Omental fat pad (tissue), 4 donors: ENCODE data around the gene RNGTT. TPM values are rescaled to one million over a fixed set of nuclear protein-coding genes. Genes with fewer than 3 reads are reported as not detected.

Experiments used
- ATAC-seq: fragments of 150-250 bp; one replicate; pipeline ENCODE4 v1.9.1; 2016; ENCODE audit warnings: mild to moderate bottlenecking, moderate library complexity; ENCODE audit not compliant: low FRiP score
- DNase-seq: peaks from one replicate; pipeline ENCODE4 v3.0.0-alpha.2; 2019; ENCODE audit warnings: low spot score
- CTCF ChIP-seq, 3 donors: fragments of 450-650 bp; IDR thresholded peaks; one replicate each; pipeline ENCODE4 v1.5.1; 2016 to 2017; ENCODE audit warnings: antibody characterized with exemption in 3 of 3, mild to moderate bottlenecking in 3 of 3, moderate library complexity in 2 of 3
- total RNA-seq, 4 donors: library from RNA; depleted of rRNA; stranded (reverse); fragments of >200 nt; gene quantifications; one replicate each; pipeline ENCODE4 v1.1.0, GENCODE V29; 2016

RNGTT gene
- total RNA-seq, 4 donors from 2014 or later, result 12.6 to 21.7 (median 17.7) TPM

GRCh38 chr6:88633782-88634181 lies 329.6 kb downstream of the RNGTT start:
- TF ChIP-seq CTCF (IDR thresholded peaks at IDR 0.05), result no peak
- no peak for DNase-seq
- no peak for ATAC-seq

GRCh38 chr6:88631830-88632229 lies 331.6 kb downstream of the RNGTT start:
- DNase-seq (no peak), ATAC-seq (no peak)
- TF ChIP-seq CTCF (IDR thresholded peaks at IDR 0.05), result no peak

GRCh38 chr6:88629838-88630494 lies 333.5 kb downstream of the RNGTT start:
- DNase-seq (no peak), ATAC-seq (no peak)
- no peak for TF ChIP-seq CTCF (IDR thresholded peaks at IDR 0.05)

- no peak for TF ChIP-seq CTCF (IDR thresholded peaks at IDR 0.05)
- ATAC-seq, result no peak
Observed at GRCh38 chr6:88626460-88626859, 337.0 kb downstream of the RNGTT start.

GRCh38 chr6:88623531-88623930 lies 339.9 kb downstream of the RNGTT start:
- no peak for TF ChIP-seq CTCF (IDR thresholded peaks at IDR 0.05)
- DNase-seq (no peak), ATAC-seq (no peak)

More at GRCh38 chr6:88626460-88626859, 337.0 kb downstream of the RNGTT start:
- DNase-seq, result no peak

GRCh38 chr6:88619951-88620350 lies 343.5 kb downstream of the RNGTT start:
- no peak for DNase-seq
- no peak for TF ChIP-seq CTCF (IDR thresholded peaks at IDR 0.05)

GRCh38 chr6:88616380-88616779 lies 347.0 kb downstream of the RNGTT start:
- ATAC-seq, result no peak
- TF ChIP-seq CTCF (IDR thresholded peaks at IDR 0.05), result no peak

More at GRCh38 chr6:88619951-88620350, 343.5 kb downstream of the RNGTT start:
- no peak for ATAC-seq

More at GRCh38 chr6:88616380-88616779, 347.0 kb downstream of the RNGTT start:
- no peak for DNase-seq
